ENCODE measurements around the gene FAM124A. TPM values are rescaled to one million over a fixed set of nuclear protein-coding genes. Genes with fewer than 3 reads are reported as not detected.

Gene FAM124A
- total RNA-seq, 1 donor from 2014 or later, result 0.63 TPM

DNA sequence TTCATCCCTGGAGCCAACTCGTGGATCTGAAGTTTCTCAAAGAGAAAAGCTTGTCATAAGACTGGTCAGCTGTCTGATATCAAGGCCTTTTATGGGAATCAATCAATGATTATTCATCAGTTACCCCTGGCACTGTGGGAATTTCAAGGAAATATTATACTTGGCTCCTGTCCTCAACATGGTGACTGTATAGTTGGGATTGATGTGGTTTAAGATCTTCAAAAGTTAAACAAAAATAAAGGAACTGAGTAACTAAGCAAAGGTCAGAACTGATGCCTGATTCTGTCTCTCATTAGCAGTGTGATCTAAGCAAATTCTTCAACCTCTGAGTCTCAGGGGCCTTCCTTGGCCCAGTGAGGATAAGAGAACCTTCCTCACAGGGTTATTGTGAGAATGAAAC, 95.1 kb downstream of the FAM124A start:
- no peak overlapping the region for H3K4me3 ChIP-seq (ENCODE audit: low read depth, low read length)
- no peak for DNase-seq (ENCODE audit: low read depth)
- TF ChIP-seq, protein P1, sequence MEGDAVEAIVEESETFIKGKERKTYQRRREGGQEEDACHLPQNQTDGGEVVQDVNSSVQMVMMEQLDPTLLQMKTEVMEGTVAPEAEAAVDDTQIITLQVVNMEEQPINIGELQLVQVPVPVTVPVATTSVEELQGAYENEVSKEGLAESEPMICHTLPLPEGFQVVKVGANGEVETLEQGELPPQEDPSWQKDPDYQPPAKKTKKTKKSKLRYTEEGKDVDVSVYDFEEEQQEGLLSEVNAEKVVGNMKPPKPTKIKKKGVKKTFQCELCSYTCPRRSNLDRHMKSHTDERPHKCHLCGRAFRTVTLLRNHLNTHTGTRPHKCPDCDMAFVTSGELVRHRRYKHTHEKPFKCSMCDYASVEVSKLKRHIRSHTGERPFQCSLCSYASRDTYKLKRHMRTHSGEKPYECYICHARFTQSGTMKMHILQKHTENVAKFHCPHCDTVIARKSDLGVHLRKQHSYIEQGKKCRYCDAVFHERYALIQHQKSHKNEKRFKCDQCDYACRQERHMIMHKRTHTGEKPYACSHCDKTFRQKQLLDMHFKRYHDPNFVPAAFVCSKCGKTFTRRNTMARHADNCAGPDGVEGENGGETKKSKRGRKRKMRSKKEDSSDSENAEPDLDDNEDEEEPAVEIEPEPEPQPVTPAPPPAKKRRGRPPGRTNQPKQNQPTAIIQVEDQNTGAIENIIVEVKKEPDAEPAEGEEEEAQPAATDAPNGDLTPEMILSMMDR (conservative IDR thresholded peaks at IDR 0.05; ENCODE audit: low read depth, low read length), result no peak

DNA sequence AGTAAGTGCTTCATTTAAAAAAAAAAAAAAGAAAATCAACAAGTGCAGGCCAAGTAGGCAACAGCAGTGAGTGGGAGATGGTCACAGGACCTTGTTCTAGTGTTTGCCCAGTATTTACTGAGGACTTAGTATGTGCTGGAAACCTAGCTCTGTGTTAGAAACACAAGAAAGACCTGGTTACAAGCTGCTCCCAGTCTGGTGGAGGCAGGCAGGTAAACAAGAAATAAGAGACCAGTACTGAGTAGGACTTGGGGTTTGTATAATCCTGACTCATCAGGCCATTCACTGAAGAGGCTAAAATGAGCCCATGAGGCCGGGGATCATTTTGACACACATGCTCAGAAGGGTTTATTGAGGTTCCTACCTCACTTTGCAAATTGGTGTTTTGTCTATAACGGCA, 95.8 kb downstream of the FAM124A start:
- TF ChIP-seq, protein P1 (conservative IDR thresholded peaks at IDR 0.05; ENCODE audit: low read depth, low read length), result no peak
- H3K4me3 ChIP-seq (ENCODE audit: low read depth, low read length), result no peak overlapping the region
- DNase-seq (ENCODE audit: low read depth), result no peak

DNA sequence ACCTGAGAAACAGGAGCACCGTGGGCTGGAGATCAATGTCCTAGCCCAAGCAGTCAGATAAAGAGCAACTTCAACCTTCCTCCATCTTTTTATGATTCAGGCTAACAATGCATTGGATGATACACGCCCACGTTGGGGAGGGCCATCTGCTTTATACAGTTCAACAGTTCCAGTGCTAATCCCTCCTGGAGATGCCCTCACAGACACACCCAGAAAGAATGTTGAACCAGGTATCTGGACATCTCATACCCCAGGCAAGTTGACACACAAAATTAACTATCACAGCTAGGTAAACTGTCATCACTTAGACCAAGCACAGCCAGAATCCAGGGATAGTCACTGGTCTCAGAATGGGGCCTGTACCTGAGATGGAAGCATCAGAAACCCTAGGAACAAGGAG, 96.7 kb downstream of the FAM124A start:
- H3K4me3 ChIP-seq (ENCODE audit: low read depth, low read length), result no peak overlapping the region
- DNase-seq (ENCODE audit: low read depth), result no peak
- TF ChIP-seq, protein P1 (conservative IDR thresholded peaks at IDR 0.05; ENCODE audit: low read depth, low read length), result no peak

DNA sequence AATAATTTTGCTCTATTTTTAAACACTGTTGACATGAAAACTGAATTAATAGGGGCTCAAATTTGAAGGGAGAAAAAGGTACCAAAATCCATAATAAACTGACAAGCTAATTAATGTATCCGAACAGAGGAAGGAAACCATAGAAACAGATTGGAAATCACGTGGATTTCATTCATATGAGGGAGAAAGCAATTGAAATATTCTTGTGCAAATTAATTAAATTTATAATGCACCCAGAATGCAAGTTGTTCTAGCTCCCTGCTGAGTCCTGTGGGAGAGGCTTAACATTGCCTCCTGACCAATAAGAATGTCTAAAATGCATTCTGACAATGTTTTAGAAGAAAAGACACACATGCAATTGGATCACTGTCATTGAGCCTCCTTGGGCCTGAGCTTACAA, 99.6 kb downstream of the FAM124A start:
- no peak overlapping the region for H3K4me3 ChIP-seq (ENCODE audit: low read depth, low read length)
- TF ChIP-seq, protein P1 (conservative IDR thresholded peaks at IDR 0.05; ENCODE audit: low read depth, low read length), result no peak
- DNase-seq (ENCODE audit: low read depth), result no peak

DNA sequence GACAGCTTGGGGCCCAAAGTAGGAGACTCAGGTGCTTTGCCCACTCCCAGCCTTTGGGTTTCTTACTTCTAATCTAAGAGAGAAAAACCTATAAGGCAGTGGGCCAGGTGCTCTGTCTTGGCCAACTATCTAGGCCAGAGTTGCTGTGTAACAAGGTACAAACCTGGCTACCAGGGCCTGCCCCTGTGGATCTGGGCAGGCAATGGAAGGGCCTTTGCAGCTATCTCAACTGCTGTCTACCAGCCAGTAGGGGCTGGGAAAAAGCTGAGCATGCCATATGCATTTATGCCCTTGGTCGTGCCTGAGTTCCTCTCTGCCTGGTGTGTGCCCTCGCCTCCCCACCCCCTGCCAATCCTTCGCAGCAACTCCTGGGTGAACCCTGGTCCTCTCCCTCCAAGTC, 100.6 kb downstream of the FAM124A start:
- no peak for DNase-seq (ENCODE audit: low read depth)

DNA sequence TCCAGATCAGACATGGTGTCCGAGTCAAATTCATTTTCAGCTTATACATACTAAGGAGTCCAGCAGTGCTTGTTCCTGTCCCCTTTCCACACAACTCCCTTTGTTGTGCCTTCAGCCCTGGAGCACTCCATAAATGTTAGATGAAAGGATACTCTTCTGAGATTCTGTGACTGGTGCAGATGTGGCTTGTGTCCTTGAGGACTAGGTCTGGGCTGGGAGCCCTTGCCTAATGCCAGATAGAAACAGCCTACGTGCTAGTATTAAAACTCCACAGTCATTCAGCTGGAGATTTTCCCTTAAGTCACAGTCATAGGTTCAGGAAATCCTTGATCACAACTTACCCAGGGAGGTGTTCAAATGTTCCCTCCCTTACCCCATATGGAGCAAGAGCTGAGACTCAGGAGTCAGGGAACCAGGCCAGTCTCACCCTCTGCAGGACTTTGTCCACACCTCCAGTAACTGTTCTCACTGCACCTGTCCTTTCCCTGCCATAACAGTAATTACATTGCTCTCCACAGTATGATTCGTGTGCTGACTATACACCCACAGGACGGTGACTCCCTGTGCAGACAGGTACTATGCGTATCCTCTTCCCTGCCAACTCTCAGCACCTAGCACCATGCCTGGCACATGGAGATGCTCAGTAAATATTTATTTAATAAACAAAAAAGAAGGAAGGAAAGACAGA, 101.8 kb downstream of the FAM124A start:
- TF ChIP-seq, protein P1 (conservative IDR thresholded peaks at IDR 0.05; ENCODE audit: low read depth, low read length), result no peak
- DNase-seq (ENCODE audit: low read depth), result no peak
- H3K4me3 ChIP-seq (ENCODE audit: low read depth, low read length), result no peak overlapping the region

More for the DNA sequence above, 100.6 kb downstream of the FAM124A start:
- TF ChIP-seq, protein P1 (conservative IDR thresholded peaks at IDR 0.05; ENCODE audit: low read depth, low read length), result no peak
- H3K4me3 ChIP-seq (ENCODE audit: low read depth, low read length), result no peak overlapping the region

All from epithelial cell of proximal tubule (primary cell).